ENCODE data around the gene HS6ST2. TPM values are rescaled to one million over a fixed set of nuclear protein-coding genes. Genes with fewer than 3 reads are reported as not detected.

HS6ST2 gene
- total and polyA plus RNA-seq, 9 of the 15 experiments (the other 6 are each of a cell fraction or from before 2014, with no cell fraction given), result not detected

- no peaks in the 10 kb centered on the region for H4K20me1 ChIP-seq (replicated peaks; ENCODE audit: control insufficient read depth, insufficient read depth, low read length)
Measured at GRCh38 chrX:132610536-132610935, 347.9 kb downstream of the HS6ST2 start.

More at GRCh38 chrX:132610536-132610935, 347.9 kb downstream of the HS6ST2 start:
- in situ Hi-C loops (cut with MboI), result loop anchor here (25.0 kb wide), 2 partner anchors 323 to 523 kb away; no protein-coding TSS in a partner anchor
- ChIA-PET CTCF (ENCODE audit: low intra/inter-chr PET ratio) (no interaction called here), POLR2A (no interaction called here)
- intact Hi-C loops (cut with micrococcal nuclease), result no loop called here
- Histone ChIP-seq H3K9me1 (ENCODE audit: control insufficient read depth, insufficient read depth, low read length) (no peaks in the 10 kb centered on the region), H3K4me1 (replicated peaks in 1 of 2; ENCODE audit: control insufficient read depth in 2 of 2, insufficient read depth in 2 of 2, low read length in 2 of 2) (no peaks in the 10 kb centered on the region), H3K27me3 (ENCODE audit: control insufficient read depth in 2 of 2, insufficient read depth in 2 of 2, low read length in 2 of 2) (no peaks in the 10 kb centered on the region), H3K27ac (ENCODE audit: extremely low read depth, low read depth, low read length) (no peak overlapping the region), H3K9ac (ENCODE audit: insufficient read depth in 1 of 2, low read depth in 2 of 2, low read length in 2 of 2) (no peak overlapping the region), H3K79me2 (ENCODE audit: control insufficient read depth, insufficient read depth, low read length) (no peaks in the 10 kb centered on the region), H2AFZ (ENCODE audit: low read depth, low read length) (no peak overlapping the region), H3K4me2 (ENCODE audit: insufficient read depth, low read length) (no peak overlapping the region), H3K4me3 (no peak overlapping the region), H3K9me3 (replicated peaks; ENCODE audit: control insufficient read depth, insufficient read depth, low read depth, low read length) (no peaks in the 10 kb centered on the region), H3K36me3 (ENCODE audit: control insufficient read depth, insufficient read depth, low read length) (no peaks in the 10 kb centered on the region)
- BruUV-seq (replicated peaks), result no TSS peak
- FAIRE-seq, result no peak
- ATAC-seq, result no peak
- DNase-seq (ENCODE audit: extremely low read depth in 1 of 4, low spot score in 3 of 4), result no peak
- TF ChIP-seq, protein P1, sequence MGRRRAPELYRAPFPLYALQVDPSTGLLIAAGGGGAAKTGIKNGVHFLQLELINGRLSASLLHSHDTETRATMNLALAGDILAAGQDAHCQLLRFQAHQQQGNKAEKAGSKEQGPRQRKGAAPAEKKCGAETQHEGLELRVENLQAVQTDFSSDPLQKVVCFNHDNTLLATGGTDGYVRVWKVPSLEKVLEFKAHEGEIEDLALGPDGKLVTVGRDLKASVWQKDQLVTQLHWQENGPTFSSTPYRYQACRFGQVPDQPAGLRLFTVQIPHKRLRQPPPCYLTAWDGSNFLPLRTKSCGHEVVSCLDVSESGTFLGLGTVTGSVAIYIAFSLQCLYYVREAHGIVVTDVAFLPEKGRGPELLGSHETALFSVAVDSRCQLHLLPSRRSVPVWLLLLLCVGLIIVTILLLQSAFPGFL (CRISPR knock-in tag; IDR thresholded peaks at IDR 0.05), result no peak
- TF ChIP-seq, protein P2, sequence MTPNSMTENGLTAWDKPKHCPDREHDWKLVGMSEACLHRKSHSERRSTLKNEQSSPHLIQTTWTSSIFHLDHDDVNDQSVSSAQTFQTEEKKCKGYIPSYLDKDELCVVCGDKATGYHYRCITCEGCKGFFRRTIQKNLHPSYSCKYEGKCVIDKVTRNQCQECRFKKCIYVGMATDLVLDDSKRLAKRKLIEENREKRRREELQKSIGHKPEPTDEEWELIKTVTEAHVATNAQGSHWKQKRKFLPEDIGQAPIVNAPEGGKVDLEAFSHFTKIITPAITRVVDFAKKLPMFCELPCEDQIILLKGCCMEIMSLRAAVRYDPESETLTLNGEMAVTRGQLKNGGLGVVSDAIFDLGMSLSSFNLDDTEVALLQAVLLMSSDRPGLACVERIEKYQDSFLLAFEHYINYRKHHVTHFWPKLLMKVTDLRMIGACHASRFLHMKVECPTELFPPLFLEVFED (CRISPR knock-in tag; conservative IDR thresholded peaks at IDR 0.05), result no peak
- TF ChIP-seq MCM2 (IDR thresholded peaks at IDR 0.05; ENCODE audit: low read depth), result no peak
- TF ChIP-seq SRSF3 (IDR thresholded peaks at IDR 0.05; ENCODE audit: insufficient read depth, low read length), result no peak
- no peak for TF ChIP-seq SUPT5H (IDR thresholded peaks at IDR 0.05)
- no peak for TF ChIP-seq ZNF764 (CRISPR knock-in tag; IDR thresholded peaks at IDR 0.05; ENCODE audit: low read depth)
- TF ChIP-seq, protein P3, sequence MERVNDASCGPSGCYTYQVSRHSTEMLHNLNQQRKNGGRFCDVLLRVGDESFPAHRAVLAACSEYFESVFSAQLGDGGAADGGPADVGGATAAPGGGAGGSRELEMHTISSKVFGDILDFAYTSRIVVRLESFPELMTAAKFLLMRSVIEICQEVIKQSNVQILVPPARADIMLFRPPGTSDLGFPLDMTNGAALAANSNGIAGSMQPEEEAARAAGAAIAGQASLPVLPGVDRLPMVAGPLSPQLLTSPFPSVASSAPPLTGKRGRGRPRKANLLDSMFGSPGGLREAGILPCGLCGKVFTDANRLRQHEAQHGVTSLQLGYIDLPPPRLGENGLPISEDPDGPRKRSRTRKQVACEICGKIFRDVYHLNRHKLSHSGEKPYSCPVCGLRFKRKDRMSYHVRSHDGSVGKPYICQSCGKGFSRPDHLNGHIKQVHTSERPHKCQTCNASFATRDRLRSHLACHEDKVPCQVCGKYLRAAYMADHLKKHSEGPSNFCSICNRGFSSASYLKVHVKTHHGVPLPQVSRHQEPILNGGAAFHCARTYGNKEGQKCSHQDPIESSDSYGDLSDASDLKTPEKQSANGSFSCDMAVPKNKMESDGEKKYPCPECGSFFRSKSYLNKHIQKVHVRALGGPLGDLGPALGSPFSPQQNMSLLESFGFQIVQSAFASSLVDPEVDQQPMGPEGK (CRISPR knock-in tag; IDR thresholded peaks at IDR 0.05; ENCODE audit: borderline replicate concordance), result no peak
- 0% methylated on average over 4 of the region's 4 CpGs for WGBS (ENCODE audit: insufficient coverage, low coverage, missing lambda C conversion rate)

Measured in K562 (cell line).